Calu3 (cell line): ENCODE data around the gene CXCR1. TPM values are rescaled to one million over a fixed set of nuclear protein-coding genes. Genes with fewer than 3 reads are reported as not detected.
A peak's percentile ranks its signal among the peaks of the same experiment; 100 is the strongest.

Experiments used
- Bru-seq: library from RNA; stranded (reverse); fragments of 400-500 nt; gene quantifications from one replicate; lab custom pipeline; 2021; lab: Mats Ljungman, UMichigan
- BruChase-seq, 2 experiments: library from RNA; stranded (reverse); fragments of 400-500 nt; gene quantifications; one replicate each; lab custom pipeline; 2021; lab: Mats Ljungman, UMichigan
- BruUV-seq: library from RNA; stranded (reverse); fragments of 400-500 nt; replicated peaks from 2 replicates; lab custom pipeline; 2021; lab: Mats Ljungman, UMichigan
- CTCF ChIA-PET: fragments of 300-600 bp; sonication (Branson Sonifier 250); formaldehyde crosslinking; loops from one replicate; lab custom pipeline; 2022; ENCODE audit warnings: antibody characterized with exemption; lab: Charles Lee
- DNase-seq: peaks from one replicate; pipeline ENCODE4 v3.0.0; 2022
- H3K27ac Mint-ChIP-seq: one replicate; pipeline ENCODE4 v1.8.0; 2022; ENCODE audit warnings: mixed read lengths; ENCODE audit not compliant: unreplicated experiment
- H3K27me3 Mint-ChIP-seq: one replicate; pipeline ENCODE4 v1.8.0; 2022; ENCODE audit warnings: mixed read lengths; ENCODE audit not compliant: unreplicated experiment
- H3K36me3 Mint-ChIP-seq: one replicate; pipeline ENCODE4 v1.8.0; 2022; ENCODE audit warnings: mild to moderate bottlenecking, moderate library complexity, mixed read lengths; ENCODE audit not compliant: insufficient read depth, unreplicated experiment
- H3K4me1 Mint-ChIP-seq: one replicate; pipeline ENCODE4 v1.8.0; 2022; ENCODE audit warnings: mild to moderate bottlenecking, low read depth, mixed read lengths; ENCODE audit not compliant: unreplicated experiment
- H3K4me3 Mint-ChIP-seq: one replicate; pipeline ENCODE4 v1.8.0; 2022; ENCODE audit warnings: mild to moderate bottlenecking, low read depth, moderate library complexity, mixed read lengths; ENCODE audit not compliant: unreplicated experiment
- H3K9me3 Mint-ChIP-seq: one replicate; pipeline ENCODE4 v1.8.0; 2022; ENCODE audit warnings: low read depth, mixed read lengths; ENCODE audit not compliant: unreplicated experiment
- intact Hi-C: fragments of 100-400 bp; cut with micrococcal nuclease; formaldehyde crosslinking; loops from one replicate; pipeline ENCODE4 v1.10.0; 2022; ENCODE audit not compliant: unreplicated experiment
- long read RNA-seq: library from polyadenylated mRNA; stranded (forward); transcript quantifications from one replicate; pipeline ENCODE4 v2.0.0, GENCODE V29; 2022
- total RNA-seq: library from RNA; stranded (reverse); gene quantifications from 2 replicates; pipeline ENCODE4 v1.2.3, GENCODE V29; 2022
- TF ChIP-seq, protein P1 (sequence below): fragments of 200-600 bp; IDR thresholded peaks from one replicate; pipeline ENCODE4 v1.8.0; 2022; ENCODE audit warnings: antibody characterized with exemption; ENCODE audit not compliant: unreplicated experiment

The CXCR1 gene
- total RNA-seq = not detected in 2 replicates
- Bru-seq, nascent RNA = not detected
- not detected for BruChase-seq, experiment 1, labeled RNA remaining after a 6-hour chase
- not detected for BruChase-seq, experiment 2, labeled RNA remaining after a 2-hour chase
- long read RNA-seq = 0 reads

DNA sequence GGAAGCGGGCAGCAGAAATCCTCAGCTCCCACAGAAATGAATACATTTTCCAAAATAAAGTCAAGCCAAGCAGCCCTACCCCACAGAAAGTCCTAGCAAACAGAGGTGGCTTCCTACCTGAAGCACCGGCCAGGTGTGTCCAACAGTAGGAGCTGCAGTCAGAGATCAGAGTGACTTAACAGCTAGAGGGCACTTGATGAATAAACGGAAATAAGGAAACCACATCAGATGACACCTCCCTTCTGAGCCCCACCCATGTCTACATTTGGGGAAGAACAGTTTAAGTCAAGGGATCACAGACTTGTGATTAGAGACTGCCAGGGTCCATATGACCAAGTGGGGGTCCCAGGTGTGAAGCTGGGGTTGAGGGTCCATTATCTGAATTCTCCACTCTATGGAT lies at the start of gene CXCR1:
Gene CXCR1, minus strand, starts transcription at position 172 of the 400 bp plus-strand sequence. CDS start 1,751 bp downstream, outside the sequence.
- Mint-ChIP-seq H3K27me3 (peaks cover 85% of the 10 kb centered on the region), H3K4me1 (peaks cover 15% of the 10 kb centered on the region), H3K4me3 (no peak within 1 kb of the TSS), H3K9me3 (no peaks in the 10 kb centered on the region), H3K36me3 (no peaks in the 10 kb centered on the region), H3K27ac (no peak within 1 kb of the TSS)
- TF ChIP-seq, protein P1, sequence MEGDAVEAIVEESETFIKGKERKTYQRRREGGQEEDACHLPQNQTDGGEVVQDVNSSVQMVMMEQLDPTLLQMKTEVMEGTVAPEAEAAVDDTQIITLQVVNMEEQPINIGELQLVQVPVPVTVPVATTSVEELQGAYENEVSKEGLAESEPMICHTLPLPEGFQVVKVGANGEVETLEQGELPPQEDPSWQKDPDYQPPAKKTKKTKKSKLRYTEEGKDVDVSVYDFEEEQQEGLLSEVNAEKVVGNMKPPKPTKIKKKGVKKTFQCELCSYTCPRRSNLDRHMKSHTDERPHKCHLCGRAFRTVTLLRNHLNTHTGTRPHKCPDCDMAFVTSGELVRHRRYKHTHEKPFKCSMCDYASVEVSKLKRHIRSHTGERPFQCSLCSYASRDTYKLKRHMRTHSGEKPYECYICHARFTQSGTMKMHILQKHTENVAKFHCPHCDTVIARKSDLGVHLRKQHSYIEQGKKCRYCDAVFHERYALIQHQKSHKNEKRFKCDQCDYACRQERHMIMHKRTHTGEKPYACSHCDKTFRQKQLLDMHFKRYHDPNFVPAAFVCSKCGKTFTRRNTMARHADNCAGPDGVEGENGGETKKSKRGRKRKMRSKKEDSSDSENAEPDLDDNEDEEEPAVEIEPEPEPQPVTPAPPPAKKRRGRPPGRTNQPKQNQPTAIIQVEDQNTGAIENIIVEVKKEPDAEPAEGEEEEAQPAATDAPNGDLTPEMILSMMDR = no peak
- BruUV-seq = no TSS peak
- intact Hi-C loops = no loop called here
- DNase-seq = no peak
- CTCF ChIA-PET = no interaction called here

DNA sequence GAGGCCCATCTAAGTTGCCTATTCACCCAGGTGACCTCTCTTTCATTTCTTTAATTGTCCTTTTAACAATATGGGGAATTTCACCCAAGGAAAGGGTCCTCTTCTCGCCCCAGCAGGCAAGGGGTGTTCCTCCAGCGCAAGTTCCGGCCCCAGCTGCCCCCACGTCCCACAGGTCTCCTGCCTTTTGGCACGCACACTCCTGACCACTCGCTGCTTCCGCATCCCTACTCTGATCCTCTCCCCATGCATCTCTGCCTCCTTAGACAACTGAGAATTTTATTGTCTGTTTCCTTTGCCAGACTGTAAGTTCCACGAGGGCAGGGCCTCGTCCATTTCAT lies 49.5 kb upstream of the CXCR1 start:
- intact Hi-C loops = no loop called here
- H3K27ac Mint-ChIP-seq = peak overlapping the region; percentile 85
- CTCF ChIA-PET = interaction anchor here (1.2 to 1.5 kb wide), 2 partner anchors 14 to 45 kb away, joined by 4 to 8 read pairs; partner anchors contain the start of gene GPBAR1
- no peaks in the 10 kb centered on the region for H3K9me3 Mint-ChIP-seq
- peak overlapping the region; percentile 89 for H3K4me3 Mint-ChIP-seq
- H3K36me3 Mint-ChIP-seq = peaks cover 54% of the 10 kb centered on the region
- TF ChIP-seq, protein P1 = no peak
- peaks cover 47% of the 10 kb centered on the region for H3K4me1 Mint-ChIP-seq
- TSS peak; percentile 89 for BruUV-seq
- DNase-seq = no peak
- H3K27me3 Mint-ChIP-seq = no peaks in the 10 kb centered on the region

DNA sequence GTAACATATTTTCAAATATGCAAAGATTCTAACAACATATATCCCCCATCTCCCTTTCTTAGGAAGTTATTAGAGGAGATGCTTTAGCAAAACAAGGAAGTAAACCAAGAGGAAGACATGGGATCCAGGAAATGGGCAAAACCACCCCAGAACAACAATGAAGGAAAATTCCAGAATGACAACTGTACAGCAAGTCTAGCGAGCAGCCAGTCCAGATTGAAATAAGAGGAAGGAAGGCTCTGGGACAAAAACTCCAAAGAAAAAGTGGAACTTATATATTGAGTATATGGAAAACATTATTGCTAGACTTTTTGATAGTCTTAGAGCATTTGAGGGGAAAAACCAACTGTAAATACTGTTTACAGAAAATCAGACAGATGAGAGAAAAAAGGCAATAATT lies 47.4 kb upstream of the CXCR1 start:
- no peak for DNase-seq
- no peak overlapping the region for H3K27ac Mint-ChIP-seq
- TF ChIP-seq, protein P1 = no peak
- H3K36me3 Mint-ChIP-seq = peaks cover 33% of the 10 kb centered on the region
- CTCF ChIA-PET = no interaction called here
- H3K4me1 Mint-ChIP-seq = peaks cover 28% of the 10 kb centered on the region
- peaks cover 2% of the 10 kb centered on the region for H3K9me3 Mint-ChIP-seq
- intact Hi-C loops = no loop called here
- no peak overlapping the region for H3K4me3 Mint-ChIP-seq
- H3K27me3 Mint-ChIP-seq = no peaks in the 10 kb centered on the region
- no TSS peak for BruUV-seq

DNA sequence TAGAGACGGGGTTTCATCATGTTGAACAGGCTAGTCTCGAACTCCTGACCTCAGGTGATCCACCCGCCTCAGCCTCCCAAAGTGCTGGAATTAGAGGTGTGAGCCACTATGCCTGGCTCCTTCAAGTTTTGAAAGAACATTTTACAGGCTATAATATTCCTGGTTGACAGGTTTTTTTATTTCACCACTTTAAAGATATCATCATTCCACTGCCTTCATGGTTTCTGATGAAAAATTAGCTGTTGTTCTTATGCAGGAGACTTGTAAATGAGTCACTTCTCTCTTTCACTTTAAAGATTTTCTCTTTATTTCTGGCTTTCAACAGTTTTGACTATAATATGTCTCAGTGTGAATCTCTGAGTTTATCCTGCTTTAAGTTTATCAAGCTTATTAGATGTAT lies 42.3 kb upstream of the CXCR1 start:
- CTCF ChIA-PET = no interaction called here
- BruUV-seq = no TSS peak
- peaks cover 2% of the 10 kb centered on the region for H3K4me1 Mint-ChIP-seq

More for the DNA sequence above, 42.3 kb upstream of the CXCR1 start:
- Mint-ChIP-seq H3K9me3 (peaks cover 2% of the 10 kb centered on the region), H3K4me3 (no peak overlapping the region), H3K27ac (no peak overlapping the region), H3K36me3 (no peaks in the 10 kb centered on the region), H3K27me3 (no peaks in the 10 kb centered on the region)
- no peak for DNase-seq
- TF ChIP-seq, protein P1 = no peak
- intact Hi-C loops = no loop called here
